ENCODE results near the gene TXNDC17. TPM values are rescaled to one million over a fixed set of nuclear protein-coding genes. Genes with fewer than 3 reads are reported as not detected.

Gene TXNDC17
- total RNA-seq, 1 donor: 74.3 TPM

- DNase-seq (ENCODE audit: low read depth): no peak
- no peak for TF ChIP-seq CTCF (IDR thresholded peaks at IDR 0.05; ENCODE audit: insufficient read depth, low read depth, low read length)
- H3K4me3 ChIP-seq (ENCODE audit: low read depth, low read length): no peak overlapping the region
Measured at GRCh38 chr17:6611231-6611630, 29.6 kb upstream of the TXNDC17 start.

- DNase-seq (ENCODE audit: low read depth): peak; percentile 28
- no peak for TF ChIP-seq CTCF (IDR thresholded peaks at IDR 0.05; ENCODE audit: insufficient read depth, low read depth, low read length)
- no peak overlapping the region for H3K4me3 ChIP-seq (ENCODE audit: low read depth, low read length)
Measured at GRCh38 chr17:6623941-6624340, 16.9 kb upstream of the TXNDC17 start.

GRCh38 chr17:6626616-6627015 is 14.2 kb upstream of the TXNDC17 start:
- no peak overlapping the region for H3K4me3 ChIP-seq (ENCODE audit: low read depth, low read length)
- DNase-seq (ENCODE audit: low read depth): peak; percentile 55
- TF ChIP-seq CTCF (IDR thresholded peaks at IDR 0.05; ENCODE audit: insufficient read depth, low read depth, low read length): no peak

- DNase-seq (ENCODE audit: low read depth): no peak
Measured at GRCh38 chr17:6627019-6627418, 13.8 kb upstream of the TXNDC17 start.

GRCh38 chr17:6630390-6630789 is 10.5 kb upstream of the TXNDC17 start:
- H3K4me3 ChIP-seq (ENCODE audit: low read depth, low read length): no peak overlapping the region
- TF ChIP-seq CTCF (IDR thresholded peaks at IDR 0.05; ENCODE audit: insufficient read depth, low read depth, low read length): no peak

More at GRCh38 chr17:6627019-6627418, 13.8 kb upstream of the TXNDC17 start:
- no peak overlapping the region for H3K4me3 ChIP-seq (ENCODE audit: low read depth, low read length)
- no peak for TF ChIP-seq CTCF (IDR thresholded peaks at IDR 0.05; ENCODE audit: insufficient read depth, low read depth, low read length)

GRCh38 chr17:6632530-6632929 is 8.3 kb upstream of the TXNDC17 start:
- no peak for DNase-seq (ENCODE audit: low read depth)
- no peak overlapping the region for H3K4me3 ChIP-seq (ENCODE audit: low read depth, low read length)
- TF ChIP-seq CTCF (IDR thresholded peaks at IDR 0.05; ENCODE audit: insufficient read depth, low read depth, low read length): no peak

More at GRCh38 chr17:6630390-6630789, 10.5 kb upstream of the TXNDC17 start:
- no peak for DNase-seq (ENCODE audit: low read depth)

GRCh38 chr17:6633263-6633662 is 7.6 kb upstream of the TXNDC17 start:
- no peak for DNase-seq (ENCODE audit: low read depth)
- no peak overlapping the region for H3K4me3 ChIP-seq (ENCODE audit: low read depth, low read length)
- TF ChIP-seq CTCF (IDR thresholded peaks at IDR 0.05; ENCODE audit: insufficient read depth, low read depth, low read length): no peak

Measured in fibroblast of villous mesenchyme (primary cell).